GM19238 (cell line): ENCODE measurements around the gene KRTAP9-7.

ENCODE experiments used
- DNase-seq: peaks from one replicate; pipeline ENCODE4 v3.0.0; 2011; ENCODE audit warnings: low spot score; ENCODE audit not compliant: insufficient read length

Gene KRTAP9-7

DNA sequence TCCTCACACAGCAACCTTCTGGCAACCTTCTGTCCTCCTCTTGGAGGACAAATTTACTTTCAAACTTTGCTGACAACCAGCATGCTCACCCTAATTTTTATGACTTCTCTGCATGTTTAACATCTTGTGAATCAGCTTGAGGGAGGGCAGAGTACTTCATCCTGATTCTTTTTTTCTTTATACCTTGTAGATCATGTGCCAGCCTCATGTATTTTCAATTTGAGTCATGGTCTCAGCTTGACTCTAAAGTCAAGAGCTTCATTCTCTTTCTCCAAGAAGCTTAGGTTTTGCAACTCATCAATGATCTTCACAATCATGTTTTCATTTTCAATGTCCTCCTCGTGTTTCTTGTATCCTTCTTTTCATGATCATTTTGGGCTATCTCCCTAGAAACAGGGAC lies 3.6 kb upstream of the KRTAP9-7 start:
- no peak for DNase-seq

DNA sequence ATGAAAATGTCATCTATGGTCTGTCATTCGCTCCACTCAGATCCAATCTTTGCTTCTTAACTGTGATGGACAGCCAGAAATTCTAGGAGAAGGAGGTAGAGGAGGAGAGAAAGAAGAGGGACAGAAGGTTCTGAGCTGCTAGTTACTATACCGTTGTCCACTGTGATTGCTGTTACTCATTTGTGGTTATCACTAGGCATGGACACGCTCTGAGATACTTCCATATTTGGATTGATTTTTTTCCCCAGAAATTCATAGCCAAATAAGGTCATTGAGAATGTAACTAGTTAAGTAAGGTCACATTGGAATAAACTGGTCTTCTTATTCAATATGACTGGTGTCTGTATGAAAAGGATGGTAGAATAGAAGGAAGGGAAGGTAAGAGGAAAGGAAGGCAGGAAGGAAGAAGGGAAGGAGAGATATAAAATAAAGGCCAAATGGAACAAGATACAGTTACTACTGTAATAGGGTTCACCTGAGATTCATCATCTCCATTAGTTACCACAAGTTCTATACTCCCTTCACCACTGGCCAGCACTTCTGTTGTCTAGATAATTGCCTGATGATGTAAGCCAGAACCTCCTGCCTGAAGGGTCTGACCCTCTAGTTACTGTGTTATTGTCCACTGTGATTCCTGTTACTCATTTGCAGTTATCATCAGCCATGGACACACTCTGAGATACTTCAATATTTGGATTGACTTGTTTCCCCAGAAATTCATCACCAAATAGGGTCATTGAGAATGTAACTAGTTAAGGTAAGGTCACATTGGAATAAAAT lies 2.9 kb downstream of the KRTAP9-7 start:
- DNase-seq = no peak

DNA sequence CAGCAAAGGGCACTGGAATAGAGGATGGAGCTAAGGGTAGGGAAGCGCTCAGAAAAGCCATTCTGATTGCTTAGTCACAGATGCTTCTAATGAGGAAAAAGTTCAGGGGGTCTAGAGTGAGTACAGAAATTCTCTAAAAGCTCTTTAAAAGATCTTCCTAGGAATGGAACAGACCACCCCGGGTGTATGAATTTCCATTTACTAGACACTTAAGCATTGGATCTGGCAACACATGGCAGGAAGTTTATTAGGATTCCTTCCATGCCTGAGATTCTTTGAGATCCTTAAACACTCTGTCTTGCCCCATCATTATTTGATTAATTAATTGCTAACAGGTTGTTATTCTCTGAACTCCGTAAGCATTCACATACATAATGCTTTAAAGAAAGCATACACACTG lies 8.5 kb downstream of the KRTAP9-7 start:
- DNase-seq = no peak

DNA sequence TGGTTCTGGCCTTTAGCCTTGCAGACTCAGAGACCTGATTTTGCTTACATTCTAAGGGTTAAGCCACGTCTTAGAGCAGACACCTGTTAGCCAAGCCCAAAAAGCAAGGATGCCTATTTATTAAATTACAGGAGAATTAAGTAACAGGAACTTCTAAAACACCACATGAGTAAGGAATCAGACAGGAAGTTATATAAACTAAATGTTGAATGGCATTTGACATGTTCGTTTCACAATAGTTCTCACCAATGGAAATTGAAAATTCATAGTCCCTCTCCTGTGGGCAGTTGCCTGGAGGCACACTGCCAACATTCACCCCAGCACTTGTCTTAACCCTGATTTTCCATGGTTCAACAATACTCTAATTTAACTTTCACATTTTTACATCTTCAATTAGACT lies 9.0 kb downstream of the KRTAP9-7 start:
- no peak for DNase-seq

DNA sequence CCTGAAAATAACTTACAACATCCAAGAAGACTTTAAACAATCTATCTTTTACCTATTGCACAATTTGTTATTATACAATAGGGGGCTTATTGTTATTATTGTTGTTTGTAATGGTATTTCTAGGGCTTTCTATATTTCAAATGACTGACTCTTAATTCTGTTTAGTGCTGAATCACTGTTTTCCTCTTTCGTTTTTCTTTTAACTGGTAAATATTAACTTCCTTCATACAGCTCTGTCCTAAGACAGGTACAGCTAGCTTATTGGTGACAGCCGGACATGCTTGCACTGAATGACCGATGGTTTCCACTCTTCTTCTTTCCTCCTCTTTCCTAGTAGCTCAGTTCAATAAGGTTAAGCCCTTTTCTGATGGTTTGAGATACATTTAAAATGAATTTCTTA lies 11.6 kb downstream of the KRTAP9-7 start:
- no peak for DNase-seq

DNA sequence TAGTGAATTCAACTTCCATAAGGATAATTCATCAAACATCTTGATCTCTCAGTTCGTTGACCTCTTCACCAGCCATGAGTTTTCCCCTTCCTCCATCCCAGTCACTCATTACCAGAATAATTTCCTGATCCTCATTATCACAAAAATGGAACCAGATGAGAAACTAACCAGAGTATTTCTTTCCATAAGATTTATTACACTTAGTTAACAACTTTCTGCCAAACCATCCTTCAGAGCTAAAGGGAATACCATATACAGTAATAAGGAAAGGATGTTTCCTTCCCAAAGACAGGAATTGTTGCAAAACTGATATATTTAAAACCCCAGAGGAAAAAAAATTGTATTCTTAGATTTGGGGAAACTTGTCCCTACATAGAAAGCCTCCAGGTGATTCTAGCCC lies 18.5 kb downstream of the KRTAP9-7 start:
- no peak for DNase-seq

DNA sequence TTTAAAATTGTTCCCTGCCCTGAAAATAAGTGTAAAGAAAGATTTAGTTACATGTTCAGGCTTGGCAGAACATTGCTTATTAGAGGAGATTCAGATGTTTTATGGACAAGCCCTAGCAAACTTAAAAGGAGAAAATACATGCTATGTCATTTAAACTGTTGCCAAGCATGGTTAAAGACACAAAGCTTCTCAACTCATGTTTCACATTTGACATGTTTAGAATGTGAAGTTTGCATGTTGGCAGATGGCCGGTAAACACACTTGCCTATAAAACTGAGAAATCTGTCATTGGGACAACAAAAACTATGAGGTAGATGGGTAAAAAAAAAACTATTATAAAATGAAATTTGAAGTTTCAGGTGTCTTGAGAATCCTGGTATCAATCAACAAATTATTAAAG lies 21.3 kb downstream of the KRTAP9-7 start:
- no peak for DNase-seq

DNA sequence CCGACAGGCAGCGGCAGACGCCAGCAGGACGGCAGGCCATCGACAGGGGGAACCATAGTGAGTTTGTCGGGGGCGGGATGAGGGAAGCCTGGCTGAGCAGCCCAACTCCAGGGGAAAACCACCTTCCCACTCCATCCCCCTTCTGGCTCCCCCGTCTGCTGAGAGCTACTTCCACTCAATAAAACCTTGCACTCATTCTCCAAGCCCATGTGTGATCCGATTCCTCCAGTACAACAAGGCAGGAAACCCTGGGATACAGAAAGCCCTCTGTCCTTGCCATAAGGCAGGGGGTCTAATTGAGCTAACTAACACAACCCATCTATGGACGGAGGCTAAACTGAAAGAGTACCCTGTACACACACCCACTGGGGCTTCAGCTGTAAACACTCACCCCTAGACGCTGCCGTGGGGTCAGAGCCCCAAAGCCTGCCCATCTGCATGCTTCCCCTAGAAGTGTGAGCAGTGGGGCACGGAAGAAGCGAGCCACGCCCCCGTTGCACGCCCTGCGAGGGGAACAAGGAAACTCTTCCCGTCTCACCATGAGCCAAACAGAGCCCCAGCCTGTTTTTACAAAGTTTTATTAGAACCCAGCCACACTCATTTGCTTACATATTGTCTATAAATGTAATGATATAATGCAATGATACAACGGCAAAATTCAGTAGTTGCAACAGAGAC lies 23.1 kb downstream of the KRTAP9-7 start:
- DNase-seq = no peak

DNA sequence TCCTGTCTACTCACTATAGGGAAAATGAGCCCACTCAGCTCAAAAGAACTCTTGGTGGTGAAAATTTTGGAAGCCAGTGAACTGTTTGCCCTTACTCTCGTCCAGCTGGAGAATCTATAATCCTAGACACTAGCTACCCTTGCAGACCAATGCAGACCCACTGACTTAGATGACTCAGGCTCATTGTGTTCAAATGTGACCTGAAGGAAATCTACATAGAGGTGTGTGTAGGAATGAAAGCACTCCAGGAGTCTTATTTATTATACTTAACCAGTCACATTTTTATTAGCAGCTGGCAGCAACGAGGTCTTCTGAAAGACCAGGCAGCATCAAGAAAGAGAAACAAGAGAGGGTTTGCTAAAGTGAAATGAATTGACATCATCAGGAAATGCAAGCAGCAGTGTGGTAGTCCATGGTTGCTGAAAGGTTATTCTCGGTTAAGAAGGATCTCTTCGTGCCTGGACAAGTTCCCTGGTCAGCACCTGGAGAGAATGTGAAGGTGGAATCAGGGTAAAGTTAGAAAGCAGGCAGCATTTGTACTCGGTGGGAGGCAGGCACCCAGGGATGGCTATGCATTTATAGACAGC lies 25.8 kb downstream of the KRTAP9-7 start:
- no peak for DNase-seq

DNA sequence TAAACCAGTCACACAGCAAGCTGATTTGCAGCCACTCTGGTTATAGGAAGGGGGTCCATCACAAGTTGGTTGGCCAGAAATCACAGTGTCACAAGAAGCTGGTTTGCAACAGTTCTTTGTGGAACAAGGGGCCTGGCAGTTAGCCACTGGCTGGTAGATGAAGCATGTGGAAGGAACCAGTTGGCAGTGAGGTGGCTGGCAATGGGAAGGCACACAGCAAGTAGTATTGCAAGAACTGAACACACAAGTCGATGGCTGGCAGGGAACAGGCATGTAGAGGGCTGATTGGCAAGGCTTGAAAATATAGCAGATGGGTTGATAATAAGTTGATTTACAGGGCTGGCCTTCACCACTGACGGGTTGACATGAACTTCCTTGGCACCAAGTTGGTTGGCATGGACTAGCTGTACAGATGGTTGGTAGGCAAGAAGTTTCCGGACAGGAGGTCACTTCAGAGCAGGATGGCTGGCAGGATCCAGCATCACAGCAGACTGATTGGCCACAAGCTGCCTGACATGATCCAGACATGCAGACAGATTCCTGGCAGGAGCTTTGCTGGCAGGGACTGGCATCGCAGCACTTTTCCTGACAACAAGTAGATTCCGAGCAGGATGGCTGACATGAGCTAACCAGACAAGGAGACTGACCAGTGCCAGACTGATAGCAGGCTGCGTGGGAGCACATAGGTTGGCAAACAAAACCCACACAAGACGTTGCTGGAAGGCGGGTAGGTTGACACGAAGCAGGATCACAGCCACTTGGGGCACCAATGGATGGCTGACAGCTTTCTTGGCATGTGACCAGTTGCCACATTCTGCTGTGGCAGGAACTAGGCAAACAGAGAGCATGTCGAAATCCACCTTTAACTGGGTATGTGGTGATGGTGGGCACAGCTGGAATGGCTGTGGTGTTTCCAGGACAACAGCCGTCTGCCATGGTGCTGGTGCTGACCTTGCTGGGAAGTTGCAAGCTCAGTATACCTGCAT lies 26.7 kb downstream of the KRTAP9-7 start, which contains the start of gene KRTAP29-1:
TSS of gene KRTAP29-1 (minus strand) at position 936 of the 986 bp plus-strand sequence. CDS start at position 936, 0 bp downstream.
- no peak for DNase-seq

DNA sequence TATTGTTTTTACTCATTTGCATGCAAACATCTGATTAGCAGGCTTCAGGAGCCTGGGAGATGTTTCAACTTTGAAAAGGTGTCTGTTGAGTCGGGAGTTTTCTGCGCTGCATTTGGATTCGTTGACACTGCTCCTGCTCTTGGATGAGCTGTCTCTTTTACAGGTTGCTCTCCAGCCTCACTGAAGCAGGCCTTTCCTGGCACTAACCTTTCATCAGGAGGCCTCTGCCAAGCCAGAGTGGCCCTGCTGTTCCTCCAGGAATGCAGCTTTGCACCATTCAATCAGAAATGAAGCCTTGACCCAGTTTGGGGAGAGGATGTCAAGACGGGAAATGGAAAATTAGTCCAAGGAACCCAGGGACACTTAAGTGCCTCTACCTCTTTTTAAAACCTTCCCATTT lies 27.5 kb downstream of the KRTAP9-7 start:
- DNase-seq = no peak

DNA sequence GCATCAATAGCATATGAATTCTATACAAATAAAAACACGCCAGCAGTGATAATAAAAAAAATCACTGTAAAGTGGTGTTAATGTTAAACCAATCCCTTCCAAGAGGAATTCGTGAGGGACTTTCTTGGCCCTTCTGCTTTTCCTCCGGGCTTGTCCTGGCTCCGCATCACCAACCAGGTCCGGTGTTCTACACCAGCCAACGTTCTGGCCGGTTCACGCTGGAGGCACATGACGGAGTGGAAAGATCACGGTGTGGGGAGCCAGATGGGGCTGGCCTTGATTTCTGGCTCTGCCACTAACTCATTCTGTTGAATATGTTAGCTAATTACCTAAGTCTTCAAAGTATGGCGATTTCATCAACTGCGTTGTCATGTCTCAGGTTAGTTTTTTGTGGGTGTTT lies 28.6 kb downstream of the KRTAP9-7 start:
- DNase-seq = no peak

DNA sequence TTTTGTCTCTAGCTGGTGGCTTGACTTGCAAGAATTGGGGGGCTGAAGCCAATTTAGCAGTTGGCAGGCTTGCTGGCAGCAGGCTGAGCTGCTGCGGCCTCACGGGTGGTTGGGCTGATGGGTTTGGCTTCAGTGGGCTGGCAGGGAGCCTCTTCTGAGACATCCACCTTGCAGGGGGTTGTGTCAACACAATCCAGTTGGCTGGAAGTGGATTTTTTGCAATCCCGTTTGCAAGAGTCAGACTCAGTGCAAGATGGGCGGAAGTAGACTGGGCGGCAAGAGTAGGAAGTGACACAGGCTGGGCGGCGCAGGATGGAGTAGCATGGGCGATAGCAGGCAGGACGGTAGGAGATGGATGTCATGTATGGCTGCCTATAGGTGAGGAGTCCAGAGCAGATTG lies 32.1 kb downstream of the KRTAP9-7 start:
- no peak for DNase-seq

DNA sequence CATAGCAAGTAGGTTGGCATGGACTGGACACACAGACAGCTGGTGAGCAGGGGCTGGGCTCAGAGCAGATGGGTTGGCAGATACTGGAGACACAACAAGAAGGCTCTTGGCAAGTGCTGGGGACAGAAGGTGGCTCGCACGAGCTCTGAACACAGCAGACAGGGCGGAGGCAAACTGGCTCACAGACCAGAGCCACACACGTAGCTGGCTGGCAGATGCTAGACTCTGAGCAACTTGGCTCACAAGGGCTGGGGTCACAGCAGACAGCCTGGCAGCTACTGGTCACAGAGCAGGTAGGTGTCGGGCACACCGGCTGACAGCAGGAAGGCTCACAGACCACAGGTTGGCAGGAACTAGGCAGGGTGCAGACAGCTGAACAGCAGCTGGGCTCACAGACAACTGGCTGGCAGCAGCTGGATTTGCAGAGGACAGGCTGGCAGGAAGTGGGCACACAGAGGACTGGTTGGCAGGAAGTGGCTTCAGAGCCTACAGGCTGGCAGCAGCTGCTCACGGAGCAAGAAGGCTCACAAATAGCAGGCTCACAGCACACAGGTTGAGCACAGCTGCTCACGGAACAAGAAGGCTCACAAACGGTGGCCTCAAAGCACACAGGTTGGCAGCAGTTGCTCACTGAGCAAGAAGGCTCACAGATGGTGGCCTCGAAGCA lies 32.9 kb downstream of the KRTAP9-7 start:
- DNase-seq = no peak

DNA sequence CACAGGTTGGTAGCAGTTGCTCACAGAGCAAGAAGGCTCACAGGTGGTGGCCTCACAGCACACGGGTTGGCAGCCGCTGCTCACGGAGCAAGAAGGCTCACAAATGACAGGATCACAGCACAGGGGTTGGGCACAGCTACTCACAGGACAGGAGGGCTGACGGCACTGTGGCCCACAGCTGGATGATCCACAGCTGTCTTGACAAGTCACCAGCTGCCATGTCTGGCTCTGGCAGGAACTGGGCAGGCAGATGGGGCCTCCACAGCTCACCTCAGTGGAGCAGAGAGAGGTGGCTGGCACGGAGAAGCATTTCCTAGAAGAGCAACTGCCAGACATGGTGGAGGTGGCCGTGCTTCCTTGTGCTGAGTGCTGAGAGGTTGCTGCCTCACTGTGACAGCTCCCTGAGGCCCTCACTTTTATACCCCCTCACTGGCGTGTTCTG lies 33.4 kb downstream of the KRTAP9-7 start, which contains the start of gene KRTAP16-1:
TSS of gene KRTAP16-1 (minus strand) at position 392 of the 442 bp plus-strand sequence. CDS start at position 336, 56 bp downstream.
- no peak for DNase-seq

DNA sequence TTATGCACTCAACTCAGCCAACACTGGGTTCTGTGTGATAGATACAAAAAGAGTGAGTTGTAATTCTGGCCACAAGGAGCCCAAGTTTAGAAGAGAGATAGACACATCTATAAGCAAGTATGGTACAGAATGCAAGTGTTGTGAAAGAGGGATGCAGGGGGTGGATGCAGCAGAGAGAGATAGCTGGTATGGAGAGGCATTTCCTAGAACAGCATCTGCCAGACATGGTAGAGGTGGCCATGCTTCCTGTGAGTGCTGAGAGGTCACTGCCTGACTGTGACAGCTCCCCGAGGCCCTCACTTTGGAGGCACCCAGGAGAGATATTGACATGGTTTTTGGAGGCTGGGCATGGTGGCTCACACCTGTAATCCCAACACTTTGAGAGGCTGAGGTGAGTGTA lies 35.6 kb downstream of the KRTAP9-7 start:
- no peak for DNase-seq

DNA sequence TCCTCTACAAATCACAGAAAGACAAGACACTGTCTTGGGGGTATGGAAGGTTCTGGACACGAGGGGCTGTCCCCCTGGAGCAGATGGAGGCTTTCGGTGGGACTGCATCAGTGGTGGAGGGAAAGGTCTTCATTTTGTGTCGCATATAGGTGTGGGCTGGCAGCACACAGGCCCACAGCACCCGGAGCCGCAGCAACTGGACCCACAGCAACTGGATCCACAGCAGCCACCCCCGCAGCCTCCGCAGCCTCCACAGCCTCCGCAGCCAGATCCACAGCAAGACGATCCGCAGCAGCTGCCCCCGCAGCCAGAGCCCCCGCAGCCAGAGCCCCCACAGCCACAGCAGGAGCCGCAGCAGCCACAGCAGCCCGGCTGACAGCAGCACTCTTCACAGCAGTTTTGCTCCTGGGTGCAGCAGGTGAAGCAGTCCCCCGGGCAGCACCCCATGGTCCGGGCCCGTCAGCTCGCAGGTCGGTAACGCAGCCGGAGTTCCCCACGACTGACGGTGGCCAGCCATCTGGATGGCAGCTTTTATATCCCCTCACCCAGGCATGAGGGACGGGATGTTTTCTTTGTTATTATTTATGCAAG lies 39.8 kb downstream of the KRTAP9-7 start, which contains the start of gene KRTAP17-1:
TSS of gene KRTAP17-1 (minus strand) at position 507 of the 591 bp plus-strand sequence. CDS start at position 447, 60 bp downstream.
- no peak for DNase-seq

DNA sequence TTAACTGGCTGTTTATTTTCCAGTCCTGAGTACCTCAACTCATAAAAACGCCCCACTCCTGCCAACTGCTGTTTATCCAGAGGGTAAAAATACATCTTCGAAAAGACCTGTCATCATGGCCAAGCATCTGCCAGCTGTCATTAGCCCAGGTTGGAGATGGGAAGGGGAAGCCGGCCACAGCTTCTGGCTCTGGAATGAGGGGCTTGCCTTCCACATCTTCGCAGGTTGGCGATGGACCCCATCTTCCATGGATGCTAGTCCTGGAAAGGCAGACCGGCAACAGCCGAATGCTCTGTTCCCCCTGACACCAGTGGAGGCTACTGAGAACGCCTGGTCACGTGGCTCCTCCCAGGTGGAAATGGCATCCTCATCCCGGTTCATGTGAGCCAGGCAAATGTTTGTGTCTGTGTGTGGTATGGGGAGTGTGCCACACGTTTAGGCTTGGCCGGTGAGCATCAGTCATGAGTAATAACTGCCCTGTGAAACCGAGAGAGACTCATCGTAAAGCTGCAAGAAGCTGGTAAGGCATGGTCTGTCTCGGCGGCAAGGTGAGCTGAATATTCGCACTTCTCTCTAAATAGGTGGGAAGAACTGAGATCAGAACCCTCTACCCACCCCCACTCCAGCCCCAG lies 40.4 kb downstream of the KRTAP9-7 start:
- DNase-seq = no peak

DNA sequence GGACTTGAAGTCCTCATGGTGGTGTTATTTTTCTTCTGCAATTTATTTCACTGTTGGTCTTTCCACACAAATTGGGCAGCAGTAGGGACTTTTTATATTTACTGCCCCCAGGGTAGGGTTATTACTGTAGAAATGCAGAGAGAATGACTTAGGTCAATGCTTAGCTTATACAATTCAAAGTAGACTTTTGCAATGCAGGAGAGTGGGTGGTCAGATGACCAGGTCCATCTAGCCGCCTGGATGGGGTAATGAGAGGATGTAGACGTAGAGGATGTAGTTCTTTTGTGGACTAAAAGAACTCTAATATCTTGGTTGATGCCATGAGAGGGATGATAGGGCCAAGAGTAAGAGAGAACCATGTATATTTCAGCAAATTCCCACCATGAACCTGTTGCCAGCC lies 42.7 kb downstream of the KRTAP9-7 start:
- DNase-seq = no peak
